Fibroblast of mammary gland (primary cell): ENCODE measurements around the gene NCOA7.
"Not testable (repeated sequence)": the region's sequence is repeated elsewhere in the genome, so short reads cannot be mapped to it uniquely, and the experiment has no call there.

Source experiments
- DNase-seq: peaks from one replicate; pipeline ENCODE4 v3.0.0-alpha.2; 2010; ENCODE audit warnings: low read depth
- H3K4me3 ChIP-seq: 2 replicates; pipeline ENCODE4 v1.5.1; 2011; ENCODE audit warnings: low read depth, mild to moderate bottlenecking, low read length, moderate library complexity; ENCODE audit not compliant: control insufficient read depth
- CTCF ChIP-seq: conservative IDR thresholded peaks from 2 replicates; pipeline ENCODE4 v1.5.1; 2011; ENCODE audit warnings: low read depth, low read length, inconsistent platforms; ENCODE audit not compliant: control insufficient read depth, insufficient read depth

The NCOA7 gene

GRCh38 chr6:125844989-125845388, 54.2 kb downstream of the NCOA7 start:
- no peak for DNase-seq
- no peak overlapping the region for H3K4me3 ChIP-seq
- TF ChIP-seq CTCF: no peak

GRCh38 chr6:125846292-125847024, 55.7 kb downstream of the NCOA7 start:
- H3K4me3 ChIP-seq: no peak overlapping the region
- TF ChIP-seq CTCF: no peak
- no peak for DNase-seq

GRCh38 chr6:125848286-125848685, 57.5 kb downstream of the NCOA7 start:
- H3K4me3 ChIP-seq, DNase-seq: not testable (repeated sequence)

GRCh38 chr6:125850361-125850760, 59.6 kb downstream of the NCOA7 start:
- TF ChIP-seq CTCF: no peak
- DNase-seq: no peak
- no peak overlapping the region for H3K4me3 ChIP-seq

- no peak overlapping the region for H3K4me3 ChIP-seq
- no peak for DNase-seq
- TF ChIP-seq CTCF: no peak
These were observed 61.8 kb downstream of the NCOA7 start for GRCh38 chr6:125852587-125852986.

GRCh38 chr6:125853168-125853567, 62.4 kb downstream of the NCOA7 start:
- H3K4me3 ChIP-seq: no peak overlapping the region
- no peak for TF ChIP-seq CTCF
- DNase-seq: no peak

GRCh38 chr6:125853756-125854155, 63.0 kb downstream of the NCOA7 start:
- DNase-seq: no peak
- H3K4me3 ChIP-seq: no peak overlapping the region
- no peak for TF ChIP-seq CTCF
